Natural killer cell treated with Interleukin-12 subunit alpha and Interleukin-12 subunit beta and Interleukin-15 and Interleukin-18, amount 100 ng/mL, for 72 hours (primary cell): Measurements from ENCODE around the gene TMEM145. TPM values are rescaled to one million over a fixed set of nuclear protein-coding genes. Genes with fewer than 3 reads are reported as not detected.
"Not testable (repeated sequence)": the region's sequence is repeated elsewhere in the genome, so short reads cannot be mapped to it uniquely, and the experiment has no call there.

Experiments
- ATAC-seq, 2 donors: fragments of 150-1000 bp; cut with Tn5 transposase in 1 of 2; sonication (Bioruptor Pico), chemical (Tn5 transposase) in 1 of 2; 2 replicates each; pipeline ENCODE4 v1.10.0; 2021
- DNase-seq: peaks from one replicate; pipeline ENCODE4 v3.0.0; 2022; ENCODE audit warnings: low spot score
- H3K27ac Mint-ChIP-seq, 2 donors: 1 replicate in 1 of 2; 2 replicates in 1 of 2; pipeline ENCODE4 v1.8.0; 2022; ENCODE audit warnings: mixed read lengths in 2 of 2, mild to moderate bottlenecking in 1 of 2, moderate library complexity in 1 of 2
- H3K27me3 Mint-ChIP-seq, 2 donors: 1 replicate in 1 of 2; 2 replicates in 1 of 2; pipeline ENCODE4 v1.8.0; 2022; ENCODE audit warnings: mixed read lengths in 2 of 2
- H3K36me3 Mint-ChIP-seq: one replicate; pipeline ENCODE4 v1.8.0; 2022; ENCODE audit warnings: mixed read lengths
- H3K4me1 Mint-ChIP-seq, 2 donors: 1 replicate in 1 of 2; 2 replicates in 1 of 2; pipeline ENCODE4 v1.8.0; 2022; ENCODE audit warnings: low read depth in 2 of 2, mixed read lengths in 2 of 2, mild to moderate bottlenecking in 1 of 2
- H3K4me3 Mint-ChIP-seq: one replicate; pipeline ENCODE4 v1.8.0; 2022; ENCODE audit warnings: mixed read lengths
- H3K9me3 Mint-ChIP-seq: 2 replicates; pipeline ENCODE4 v1.8.0; 2022; ENCODE audit warnings: mixed read lengths
- total RNA-seq, 2 donors: library from RNA; stranded (reverse); gene quantifications; one replicate each; pipeline ENCODE4 v1.2.3, GENCODE V29; 2022

The TMEM145 gene
- total RNA-seq, 2 donors from 2014 or later, result 1.4 to 1.6 TPM

DNA sequence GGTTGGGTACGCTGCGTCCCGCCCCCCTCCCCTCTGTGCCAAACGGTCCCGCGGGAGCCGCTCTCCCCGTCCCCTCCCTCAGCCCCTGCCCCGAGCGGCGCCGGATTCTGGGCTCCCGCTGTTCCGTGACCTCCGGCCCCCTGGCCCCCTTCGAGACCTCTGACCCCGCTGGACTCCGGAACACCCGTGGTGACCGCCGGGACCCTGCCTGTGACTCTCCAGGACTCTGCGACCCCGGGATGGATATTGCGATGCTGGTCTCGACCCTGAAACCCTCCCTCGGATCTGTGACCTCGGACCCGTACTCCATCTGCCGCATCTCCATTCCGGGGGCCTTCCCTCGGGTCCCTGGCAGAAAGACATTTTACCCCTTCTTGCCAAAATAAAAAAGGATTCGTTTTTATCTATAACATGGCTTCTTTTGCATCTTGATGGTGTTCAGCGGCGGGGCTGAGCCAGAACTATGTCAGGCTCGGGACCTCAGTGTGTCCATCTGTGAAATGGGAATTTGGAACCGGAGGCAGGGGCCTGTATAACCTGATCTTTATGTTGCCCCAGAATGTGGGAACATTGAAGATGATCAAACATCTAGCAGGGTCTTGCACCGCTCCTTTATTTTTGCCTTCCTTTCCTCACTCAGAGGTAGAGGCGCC lies 11.7 kb downstream of the TMEM145 start:
- peaks cover 25% of the 10 kb centered on the region in 2 donors for H3K4me1 Mint-ChIP-seq
- ATAC-seq (no peak), DNase-seq (no peak)
- peaks cover 7 to 10% of the 10 kb centered on the region in 2 donors for H3K27me3 Mint-ChIP-seq
- H3K9me3 Mint-ChIP-seq, result no peaks in the 10 kb centered on the region
- H3K27ac Mint-ChIP-seq, result peak overlapping the region; percentile 73 to 96
- H3K36me3 Mint-ChIP-seq, result peaks cover 5% of the 10 kb centered on the region
- peak overlapping the region; percentile 94 for H3K4me3 Mint-ChIP-seq

DNA sequence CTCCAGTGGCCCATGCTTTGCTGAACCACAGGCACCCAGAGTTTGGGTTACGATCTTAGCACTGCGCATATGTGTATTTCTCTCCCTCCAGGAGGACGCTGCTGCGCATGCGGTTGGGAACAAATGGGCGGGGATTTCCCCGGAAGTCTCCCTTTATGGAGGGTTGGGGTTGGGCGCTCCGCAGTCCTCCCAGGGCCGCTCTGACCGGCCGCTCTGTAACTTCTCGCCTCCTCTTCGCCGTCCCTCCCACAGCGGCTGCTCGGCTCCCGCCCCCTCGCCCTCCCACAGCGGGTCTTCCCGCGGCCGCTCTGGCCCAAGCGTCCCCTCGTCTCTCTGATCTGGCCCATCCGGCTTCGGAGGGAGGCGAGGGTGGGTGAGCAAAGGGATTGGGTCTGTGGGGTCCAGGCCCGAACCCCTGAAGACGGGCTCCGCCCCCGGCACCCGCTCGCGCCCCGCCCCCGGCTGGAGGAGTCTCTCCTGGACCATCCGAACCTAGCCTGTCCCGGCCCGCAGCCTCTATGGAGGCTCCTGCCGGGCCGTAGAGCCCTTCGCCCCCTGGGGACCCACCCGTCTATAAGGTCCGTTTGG lies 12.3 kb downstream of the TMEM145 start, which contains the start of gene MEGF8:
Gene MEGF8 (plus strand): TSS at position 328 of the 588 bp plus-strand sequence. CDS start 609 bp downstream, outside the sequence.
- Mint-ChIP-seq H3K27me3 (peaks cover 7 to 10% of the 10 kb centered on the region in 2 donors), H3K9me3 (no peaks in the 10 kb centered on the region), H3K4me3 (peak within 1 kb of the TSS; percentile 94), H3K4me1 (peaks cover 25% of the 10 kb centered on the region in 2 donors), H3K36me3 (peaks cover 5% of the 10 kb centered on the region), H3K27ac (peak within 1 kb of the TSS; percentile 73 to 96)
- ATAC-seq (peak; percentile 97), DNase-seq (peak; percentile 99)

DNA sequence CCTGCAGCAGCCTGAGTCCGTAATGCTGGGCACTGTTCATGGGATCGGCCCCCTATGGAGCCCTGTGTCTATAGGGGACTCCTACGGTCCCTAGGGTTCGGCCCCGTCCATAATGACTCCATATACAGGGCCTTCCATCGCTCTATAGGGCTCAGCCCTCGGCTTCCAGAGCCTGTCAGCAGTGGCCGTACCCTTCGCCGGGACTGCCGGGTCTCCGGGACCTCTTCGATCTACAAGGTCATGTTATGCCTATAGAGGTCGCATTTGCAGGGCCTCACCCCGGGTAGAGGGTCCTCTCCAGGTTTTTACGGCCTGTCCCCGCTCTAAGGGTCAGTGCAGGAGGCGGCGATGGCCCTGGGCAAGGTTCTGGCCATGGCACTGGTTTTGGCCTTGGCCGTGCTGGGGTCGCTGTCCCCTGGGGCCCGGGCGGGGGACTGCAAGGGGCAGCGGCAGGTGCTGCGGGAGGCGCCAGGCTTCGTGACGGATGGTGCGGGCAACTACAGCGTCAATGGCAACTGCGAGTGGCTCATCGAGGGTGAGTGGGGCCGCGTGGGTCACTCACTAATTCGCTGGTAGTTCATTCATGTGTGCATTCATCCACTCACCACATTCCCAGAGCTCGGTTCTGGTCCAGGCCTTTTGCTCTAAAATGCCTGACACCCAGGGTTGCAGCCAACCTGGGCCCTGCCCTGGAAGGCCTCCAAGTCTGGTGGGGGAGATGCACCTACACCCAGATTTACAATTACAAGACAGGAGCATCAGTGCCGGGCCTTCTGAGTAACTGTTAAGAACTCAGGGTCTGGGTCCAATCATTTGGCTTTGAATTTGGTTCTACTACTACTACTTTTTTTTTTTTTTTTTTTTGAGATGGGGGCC lies 13.0 kb downstream of the TMEM145 start:
- Mint-ChIP-seq H3K9me3 (no peaks in the 10 kb centered on the region), H3K4me3 (peak overlapping the region; percentile 94), H3K27me3 (peaks cover 7 to 10% of the 10 kb centered on the region in 2 donors), H3K4me1 (peaks cover 25% of the 10 kb centered on the region in 2 donors), H3K27ac (peak overlapping the region; percentile 73 to 96), H3K36me3 (peaks cover 5% of the 10 kb centered on the region)
- DNase-seq (no peak), ATAC-seq (peak; percentile 0 to 14)

DNA sequence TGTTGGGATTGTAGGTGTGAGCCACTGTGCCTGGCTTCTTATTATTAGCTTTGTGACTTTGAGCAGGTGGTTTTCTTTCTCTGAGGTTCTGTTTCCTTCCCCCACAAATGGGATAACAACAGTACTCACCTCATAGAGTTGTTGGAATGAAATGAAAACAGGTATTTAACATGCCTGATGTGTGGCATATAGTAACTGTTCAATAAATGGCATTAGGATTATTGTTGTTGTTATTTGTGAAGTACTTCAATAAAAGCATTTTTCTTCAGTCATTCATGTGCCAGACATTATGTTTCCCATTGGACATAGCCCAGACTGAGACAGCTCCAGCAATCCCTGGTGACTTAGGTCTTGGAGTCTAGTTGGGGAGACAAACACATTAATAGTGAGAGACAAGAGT lies 13.9 kb downstream of the TMEM145 start:
- no peak overlapping the region for H3K27ac Mint-ChIP-seq
- H3K4me1 Mint-ChIP-seq, result peaks cover 25% of the 10 kb centered on the region in 2 donors
- H3K9me3 Mint-ChIP-seq, result no peaks in the 10 kb centered on the region
- H3K27me3 Mint-ChIP-seq, result peaks cover 7 to 10% of the 10 kb centered on the region in 2 donors
- peak overlapping the region; percentile 94 for H3K4me3 Mint-ChIP-seq
- H3K36me3 Mint-ChIP-seq, result peaks cover 5% of the 10 kb centered on the region
- DNase-seq, result no peak
- ATAC-seq, result no peak

DNA sequence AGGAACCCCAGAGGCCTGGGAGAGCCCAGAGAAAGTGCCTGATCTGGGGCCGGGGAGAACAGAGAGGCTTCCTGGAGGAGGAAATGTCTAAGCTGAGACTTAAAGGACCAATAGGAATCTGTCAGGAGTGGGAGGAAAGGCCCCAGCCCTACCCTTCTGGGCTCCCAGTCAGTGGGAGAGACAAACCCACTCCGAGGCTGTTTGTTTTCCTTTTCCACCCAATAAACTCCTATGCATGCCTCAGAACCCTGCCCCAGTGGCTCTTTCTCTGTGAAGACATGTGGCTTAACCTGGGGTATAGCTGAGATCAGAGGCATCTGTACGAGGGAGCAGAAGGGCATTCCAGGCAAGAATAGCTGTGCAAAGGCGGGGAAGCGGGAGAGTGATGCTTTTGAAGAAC lies 14.3 kb downstream of the TMEM145 start:
- Mint-ChIP-seq H3K27ac (no peak overlapping the region), H3K4me1 (peaks cover 25% of the 10 kb centered on the region in 2 donors), H3K27me3 (peaks cover 6 to 7% of the 10 kb centered on the region in 2 donors)

DNA sequence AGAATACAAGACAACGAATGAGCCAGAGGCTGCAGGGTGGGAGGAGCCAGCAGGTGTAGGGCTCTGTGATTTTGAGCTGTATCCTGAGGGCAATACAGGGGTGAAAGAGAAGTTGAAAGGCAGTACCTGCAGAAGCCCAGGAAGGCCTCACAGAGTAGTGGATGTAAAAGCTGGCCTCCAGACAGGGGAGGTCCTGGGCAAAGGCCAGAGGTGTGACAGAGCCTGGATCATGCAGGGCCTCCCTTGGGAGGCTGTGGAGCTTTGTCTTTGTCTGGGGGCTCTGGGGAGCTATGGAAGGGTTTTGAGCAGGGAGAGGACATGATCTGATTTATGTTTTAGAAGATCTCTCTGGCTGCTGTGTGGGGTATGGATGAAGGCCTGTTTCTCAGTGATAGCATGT lies 15.0 kb downstream of the TMEM145 start:
- Mint-ChIP-seq H3K4me3 (no peak overlapping the region), H3K36me3 (peaks cover 5% of the 10 kb centered on the region), H3K4me1 (peaks cover 25% of the 10 kb centered on the region in 2 donors), H3K27ac (no peak overlapping the region), H3K9me3 (no peaks in the 10 kb centered on the region), H3K27me3 (peaks cover 5 to 7% of the 10 kb centered on the region in 2 donors)
- DNase-seq (no peak), ATAC-seq (no peak)

More for the DNA sequence above, 14.3 kb downstream of the TMEM145 start:
- ATAC-seq (no peak), DNase-seq (no peak)
- H3K9me3 Mint-ChIP-seq, result no peaks in the 10 kb centered on the region
- peaks cover 5% of the 10 kb centered on the region for H3K36me3 Mint-ChIP-seq
- no peak overlapping the region for H3K4me3 Mint-ChIP-seq

DNA sequence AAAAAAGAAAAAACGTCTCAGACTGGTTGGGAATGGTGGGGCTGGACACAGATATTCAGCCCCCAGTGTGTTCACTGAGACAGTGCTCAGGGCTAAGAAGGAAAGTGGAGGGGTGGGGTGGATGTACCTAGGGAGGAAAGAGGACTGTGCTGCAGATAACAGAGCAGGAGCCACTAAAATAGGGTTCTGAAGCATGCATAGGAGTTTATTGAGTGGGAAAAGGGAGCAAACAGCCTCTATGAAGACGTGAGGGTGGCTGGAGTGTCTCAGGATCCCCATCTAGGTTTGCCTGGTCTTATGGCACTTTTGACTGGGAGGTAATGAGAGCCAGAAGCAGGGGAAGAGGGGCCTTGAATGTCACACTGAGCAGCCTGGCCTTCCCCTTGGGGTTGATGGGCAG lies 15.7 kb downstream of the TMEM145 start:
- ATAC-seq, result no peak

DNA sequence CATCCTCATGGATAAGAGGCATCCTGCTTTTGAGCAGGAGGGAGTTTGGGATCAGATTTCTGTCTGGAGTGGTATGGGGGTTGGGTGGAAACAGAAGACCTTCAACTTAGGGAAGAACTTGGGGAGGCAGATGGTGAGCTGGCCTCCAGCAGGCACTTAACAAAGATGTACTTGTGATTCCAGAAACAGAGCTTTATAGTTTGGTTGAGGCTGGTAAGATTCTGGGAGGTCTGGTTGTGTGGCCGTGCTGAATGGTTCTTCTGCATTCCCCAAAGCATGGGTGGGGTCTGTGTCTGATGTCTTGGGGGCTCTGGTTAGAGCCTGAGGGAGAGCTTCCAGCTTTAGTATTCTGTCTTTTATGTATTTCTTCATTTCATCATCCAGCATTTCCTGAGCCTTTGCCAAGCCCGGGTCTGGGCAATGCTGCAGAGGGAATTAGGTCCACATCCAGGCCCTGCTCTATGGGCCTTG lies 17.2 kb downstream of the TMEM145 start:
- Mint-ChIP-seq H3K36me3 (no peaks in the 10 kb centered on the region), H3K27me3 (peaks cover 0 to under 1% of the 10 kb centered on the region in 2 donors), H3K4me3 (no peak overlapping the region), H3K27ac (no peak overlapping the region), H3K4me1 (peaks cover 18 to 19% of the 10 kb centered on the region in 2 donors), H3K9me3 (no peaks in the 10 kb centered on the region)
- ATAC-seq, result no peak
- no peak for DNase-seq

More for the DNA sequence above, 15.7 kb downstream of the TMEM145 start:
- no peak overlapping the region for H3K27ac Mint-ChIP-seq
- no peak overlapping the region for H3K4me3 Mint-ChIP-seq
- H3K4me1 Mint-ChIP-seq, result peaks cover 25% of the 10 kb centered on the region in 2 donors
- H3K9me3 Mint-ChIP-seq, result no peaks in the 10 kb centered on the region
- H3K27me3 Mint-ChIP-seq, result peaks cover 5 to 7% of the 10 kb centered on the region in 2 donors
- H3K36me3 Mint-ChIP-seq, result peaks cover 5% of the 10 kb centered on the region
- DNase-seq, result no peak

DNA sequence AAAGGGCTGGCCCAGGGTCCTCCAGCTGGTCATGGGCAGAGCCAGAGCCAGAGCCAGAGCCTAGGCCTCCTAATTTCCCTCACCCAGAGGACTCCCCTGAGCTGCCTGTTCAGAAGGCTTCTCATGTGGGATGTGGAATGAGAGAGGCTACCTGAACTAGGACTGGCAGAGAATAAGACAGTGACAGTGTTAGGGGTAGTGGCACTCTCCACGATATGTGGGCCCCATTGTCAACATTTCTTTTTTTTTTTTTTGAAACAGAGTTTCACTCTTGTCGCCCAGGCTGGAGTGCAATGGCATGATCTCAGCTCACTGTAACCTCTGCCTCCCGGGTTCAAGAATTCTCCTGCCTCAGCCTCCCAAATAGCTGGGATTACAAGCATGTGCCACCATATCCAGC lies 18.2 kb downstream of the TMEM145 start:
- H3K9me3 Mint-ChIP-seq, H3K36me3 Mint-ChIP-seq, H3K4me3 Mint-ChIP-seq, ATAC-seq, H3K27me3 Mint-ChIP-seq, DNase-seq, H3K27ac Mint-ChIP-seq: not testable (repeated sequence)
- peaks cover 17 to 19% of the 10 kb centered on the region in 2 donors for H3K4me1 Mint-ChIP-seq

DNA sequence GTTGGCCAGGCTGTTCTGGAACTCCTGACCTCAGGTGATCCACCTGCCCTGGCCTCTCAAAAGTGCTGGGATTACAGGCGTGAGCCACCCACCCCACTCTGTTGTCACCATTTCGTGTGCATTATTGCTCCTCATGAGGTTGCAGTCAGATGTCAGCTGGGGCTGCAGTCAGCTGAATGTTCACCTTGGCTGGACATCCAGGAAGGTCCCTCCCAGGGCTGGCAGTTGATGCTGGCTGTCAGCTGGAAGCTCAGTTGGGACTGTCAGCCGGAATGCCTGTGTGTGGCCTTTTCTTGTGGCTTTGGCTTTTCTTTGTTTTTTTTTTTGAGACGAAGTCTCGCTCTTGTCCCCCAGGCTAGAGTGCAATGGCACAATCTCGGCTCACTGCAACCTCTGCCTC lies 18.9 kb downstream of the TMEM145 start:
- DNase-seq (no peak), ATAC-seq (no peak)
- Mint-ChIP-seq H3K9me3 (no peaks in the 10 kb centered on the region), H3K27ac (no peak overlapping the region), H3K27me3 (no peaks in the 10 kb centered on the region), H3K4me3 (no peak overlapping the region), H3K4me1 (peaks cover 12 to 15% of the 10 kb centered on the region in 2 donors), H3K36me3 (no peaks in the 10 kb centered on the region)

DNA sequence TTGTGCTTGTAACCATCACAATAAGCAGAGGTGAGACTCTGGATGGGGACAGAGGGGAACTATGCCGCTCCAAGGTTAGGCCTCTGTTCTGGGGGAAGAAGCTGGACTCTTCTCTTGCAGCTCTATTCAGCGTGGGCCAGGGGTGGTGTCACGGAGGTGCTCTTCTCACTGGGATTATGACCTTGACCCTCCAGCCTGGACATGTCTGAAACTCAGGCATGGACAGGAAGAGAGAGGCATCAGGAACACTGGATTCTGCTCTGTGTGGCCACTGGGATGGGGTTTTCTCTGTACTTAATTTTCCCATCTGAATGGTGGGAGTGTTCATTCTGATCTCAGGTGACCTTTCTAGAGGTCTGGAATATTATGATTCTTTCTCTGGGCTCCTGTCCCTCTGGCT lies 19.9 kb downstream of the TMEM145 start:
- Mint-ChIP-seq H3K27me3 (no peaks in the 10 kb centered on the region), H3K4me3 (no peak overlapping the region), H3K4me1 (peaks cover 2 to 8% of the 10 kb centered on the region in 2 donors), H3K9me3 (no peaks in the 10 kb centered on the region), H3K27ac (no peak overlapping the region), H3K36me3 (no peaks in the 10 kb centered on the region)
- DNase-seq (no peak), ATAC-seq (no peak)

DNA sequence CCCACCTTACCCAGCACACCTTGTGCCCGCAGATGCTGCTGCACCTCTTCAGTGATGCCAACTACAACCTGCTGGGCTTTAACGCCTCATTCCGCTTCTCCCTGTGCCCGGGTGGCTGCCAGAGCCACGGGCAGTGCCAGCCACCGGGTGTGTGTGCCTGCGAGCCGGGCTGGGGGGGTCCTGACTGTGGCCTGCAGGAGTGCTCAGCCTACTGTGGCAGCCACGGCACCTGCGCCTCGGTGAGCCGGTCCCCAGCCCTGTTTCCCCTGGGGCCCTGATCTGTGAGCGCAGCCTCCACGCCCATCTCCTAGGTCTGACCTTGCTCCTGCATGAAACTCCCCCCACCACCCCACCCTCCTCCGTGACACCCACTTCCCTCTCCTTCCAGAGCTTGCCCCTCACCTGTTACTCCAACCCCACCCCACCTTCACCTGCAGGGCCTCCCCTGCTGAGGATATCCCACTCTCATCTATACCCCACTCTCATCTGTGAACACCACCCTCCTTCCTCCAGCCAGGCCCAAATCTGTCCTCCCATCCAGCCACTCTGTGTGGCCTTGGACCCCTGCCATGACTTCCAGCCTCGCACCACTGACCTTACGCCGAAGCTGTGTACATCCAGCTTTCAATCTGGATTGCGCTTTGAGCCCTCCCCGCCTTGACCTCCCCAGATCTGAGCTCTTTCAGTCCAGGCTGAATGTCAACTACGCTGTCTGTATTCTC lies 21.0 kb downstream of the TMEM145 start:
- H3K36me3 Mint-ChIP-seq, result no peaks in the 10 kb centered on the region
- no peaks in the 10 kb centered on the region for H3K27me3 Mint-ChIP-seq
- no peaks in the 10 kb centered on the region for H3K9me3 Mint-ChIP-seq
- H3K4me1 Mint-ChIP-seq, result peaks cover 0 to 2% of the 10 kb centered on the region in 2 donors
- DNase-seq, result no peak
- ATAC-seq, result no peak
- no peak overlapping the region for H3K27ac Mint-ChIP-seq
- no peak overlapping the region for H3K4me3 Mint-ChIP-seq

DNA sequence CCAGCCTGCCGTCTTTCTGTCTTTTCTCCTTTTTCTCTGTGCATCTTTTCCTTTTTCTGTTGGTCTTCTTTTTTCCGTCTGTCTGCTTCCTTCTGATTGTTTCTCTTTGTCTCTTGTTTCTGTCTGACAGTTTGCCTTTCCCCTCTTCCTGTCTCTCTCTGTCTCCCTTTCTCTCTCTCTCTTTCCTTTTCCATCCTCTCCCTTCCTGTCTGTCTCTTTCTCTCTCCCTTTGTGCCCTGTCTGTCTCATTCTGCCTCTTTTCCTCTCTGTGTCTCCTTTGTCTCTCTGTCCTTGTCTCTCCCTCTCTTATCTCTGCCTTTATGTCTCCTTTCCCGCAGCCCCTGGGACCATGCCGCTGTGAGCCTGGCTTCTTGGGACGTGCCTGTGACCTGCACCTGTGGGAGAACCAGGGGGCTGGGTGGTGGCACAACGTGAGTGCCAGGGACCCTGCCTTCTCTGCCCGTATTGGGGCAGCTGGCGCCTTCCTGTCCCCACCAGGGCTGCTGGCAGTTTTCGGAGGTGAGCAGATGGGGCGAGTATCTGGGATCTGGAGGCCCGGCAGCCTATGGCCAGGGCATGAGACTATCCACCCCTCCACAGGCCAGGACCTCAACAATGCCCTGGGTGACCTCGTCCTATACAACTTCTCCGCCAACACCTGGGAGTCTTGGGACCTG lies 21.7 kb downstream of the TMEM145 start:
- H3K4me1 Mint-ChIP-seq, result no peaks in the 10 kb centered on the region
- no peaks in the 10 kb centered on the region for H3K36me3 Mint-ChIP-seq
- H3K27ac Mint-ChIP-seq, result no peak overlapping the region
- DNase-seq (no peak), ATAC-seq (no peak)
- no peak overlapping the region for H3K4me3 Mint-ChIP-seq
- no peaks in the 10 kb centered on the region for H3K9me3 Mint-ChIP-seq
- H3K27me3 Mint-ChIP-seq, result no peaks in the 10 kb centered on the region
